HG03135 (cell line): ENCODE measurements around the gene PPP2R5E.
"Not testable (repeated sequence)": the region's sequence is repeated elsewhere in the genome, so short reads cannot be mapped to it uniquely, and the experiment has no call there.

Experiments used
- ATAC-seq: cut with Tn5 transposase; IDR thresholded peaks from one replicate; pipeline ENCODE4 v1.9.1; 2021; ENCODE audit warnings: mild to moderate bottlenecking, moderate library complexity; ENCODE audit not compliant: unreplicated experiment

PPP2R5E gene

GRCh38 chr14:63388766-63389431 is 154.3 kb downstream of the PPP2R5E start:
- peak; percentile 87 for ATAC-seq

- no peak for ATAC-seq
These were observed 155.5 kb downstream of the PPP2R5E start for GRCh38 chr14:63387711-63388110.

GRCh38 chr14:63383776-63384367 is 159.3 kb downstream of the PPP2R5E start:
- ATAC-seq = peak; percentile 70

- no peak for ATAC-seq
These were observed 164.7 kb downstream of the PPP2R5E start for GRCh38 chr14:63378444-63378843.

- no peak for ATAC-seq
These were observed 167.4 kb downstream of the PPP2R5E start for GRCh38 chr14:63375769-63376168.

GRCh38 chr14:63371613-63372012 is 171.6 kb downstream of the PPP2R5E start:
- not testable (repeated sequence) for ATAC-seq

GRCh38 chr14:63371033-63371432 is 172.1 kb downstream of the PPP2R5E start:
- no peak for ATAC-seq

GRCh38 chr14:63367742-63368364 is 175.3 kb downstream of the PPP2R5E start:
- no peak for ATAC-seq

GRCh38 chr14:63362389-63362819 is 180.8 kb downstream of the PPP2R5E start:
- ATAC-seq = no peak

GRCh38 chr14:63361790-63362189 is 181.4 kb downstream of the PPP2R5E start:
- ATAC-seq = no peak

- no peak for ATAC-seq
These were observed 185.3 kb downstream of the PPP2R5E start for GRCh38 chr14:63357841-63358240.

- ATAC-seq = no peak
These were observed 197.4 kb downstream of the PPP2R5E start for GRCh38 chr14:63345826-63346225.

- no peak for ATAC-seq
These were observed 198.8 kb downstream of the PPP2R5E start for GRCh38 chr14:63344336-63344735.

- ATAC-seq = no peak
These were observed 199.3 kb downstream of the PPP2R5E start for GRCh38 chr14:63343878-63344277.

GRCh38 chr14:63342371-63342770 is 200.8 kb downstream of the PPP2R5E start:
- ATAC-seq = no peak

GRCh38 chr14:63328787-63329737 is 214.1 kb downstream of the PPP2R5E start:
- ATAC-seq = no peak

- ATAC-seq = no peak
These were observed 216.3 kb downstream of the PPP2R5E start for GRCh38 chr14:63326840-63327239.

GRCh38 chr14:63322897-63323573 is 220.1 kb downstream of the PPP2R5E start:
- ATAC-seq = no peak

GRCh38 chr14:63322472-63322871 is 220.7 kb downstream of the PPP2R5E start:
- no peak for ATAC-seq
